ENCODE results near the gene SPP2.

The SPP2 gene

GRCh38 chr2:234050455-234051135, at the start of gene SPP2:
Gene SPP2 (plus strand): TSS chr2:234050702. CDS start chr2:234050787, 85 bp downstream.
- in situ Hi-C loops (cut with HindIII; ENCODE audit: low sequenced_read_pairs) = no loop called here

- in situ Hi-C loops (cut with HindIII; ENCODE audit: low sequenced_read_pairs) = loop anchor here (25.0 kb wide), 1 partner anchor 511 kb away; no protein-coding TSS in a partner anchor
Measured at GRCh38 chr2:234001380-234002160, 48.9 kb upstream of the SPP2 start.

- in situ Hi-C loops (cut with HindIII; ENCODE audit: low sequenced_read_pairs) = loop anchor here (25.0 kb wide), 1 partner anchor 510 kb away; no protein-coding TSS in a partner anchor
Measured at GRCh38 chr2:234002281-234002680, 48.2 kb upstream of the SPP2 start.

- in situ Hi-C loops (cut with HindIII; ENCODE audit: low sequenced_read_pairs) = loop anchor here (25.0 kb wide), 1 partner anchor 508 kb away; no protein-coding TSS in a partner anchor
Measured at GRCh38 chr2:234003972-234004617, 46.4 kb upstream of the SPP2 start.

GRCh38 chr2:234005126-234005525, 45.4 kb upstream of the SPP2 start:
- in situ Hi-C loops (cut with HindIII; ENCODE audit: low sequenced_read_pairs) = loop anchor here (5.0 to 25.0 kb wide), 2 partner anchors 102 to 507 kb away; no protein-coding TSS in a partner anchor

- in situ Hi-C loops (cut with HindIII; ENCODE audit: low sequenced_read_pairs) = loop anchor here (5.0 to 25.0 kb wide), 2 partner anchors 101 to 506 kb away; no protein-coding TSS in a partner anchor
Measured at GRCh38 chr2:234006501-234006900, 44.0 kb upstream of the SPP2 start.

GRCh38 chr2:234014427-234014826, 36.1 kb upstream of the SPP2 start:
- in situ Hi-C loops (cut with HindIII; ENCODE audit: low sequenced_read_pairs) = loop anchor here (25.0 kb wide), 1 partner anchor 498 kb away; no protein-coding TSS in a partner anchor

GRCh38 chr2:234015861-234016260, 34.6 kb upstream of the SPP2 start:
- in situ Hi-C loops (cut with HindIII; ENCODE audit: low sequenced_read_pairs) = loop anchor here (25.0 kb wide), 1 partner anchor 496 kb away; no protein-coding TSS in a partner anchor

GRCh38 chr2:234019896-234020295, 30.6 kb upstream of the SPP2 start:
- in situ Hi-C loops (cut with HindIII; ENCODE audit: low sequenced_read_pairs) = loop anchor here (25.0 kb wide), 1 partner anchor 492 kb away; no protein-coding TSS in a partner anchor

GRCh38 chr2:234020332-234020731, 30.2 kb upstream of the SPP2 start:
- in situ Hi-C loops (cut with HindIII; ENCODE audit: low sequenced_read_pairs) = loop anchor here (25.0 kb wide), 1 partner anchor 492 kb away; no protein-coding TSS in a partner anchor

GRCh38 chr2:234022424-234022823, 28.1 kb upstream of the SPP2 start:
- in situ Hi-C loops (cut with HindIII; ENCODE audit: low sequenced_read_pairs) = loop anchor here (25.0 kb wide), 1 partner anchor 490 kb away; no protein-coding TSS in a partner anchor

GRCh38 chr2:234024304-234024703, 26.2 kb upstream of the SPP2 start:
- in situ Hi-C loops (cut with HindIII; ENCODE audit: low sequenced_read_pairs) = loop anchor here (25.0 kb wide), 1 partner anchor 488 kb away; no protein-coding TSS in a partner anchor

GRCh38 chr2:234025466-234025865, 25.0 kb upstream of the SPP2 start:
- in situ Hi-C loops (cut with HindIII; ENCODE audit: low sequenced_read_pairs) = loop anchor here (5.0 kb wide), 1 partner anchor 42 kb away; no protein-coding TSS in a partner anchor

GRCh38 chr2:234025891-234026401, 24.6 kb upstream of the SPP2 start:
- in situ Hi-C loops (cut with HindIII; ENCODE audit: low sequenced_read_pairs) = loop anchor here (5.0 kb wide), 1 partner anchor 41 kb away; no protein-coding TSS in a partner anchor

- in situ Hi-C loops (cut with HindIII; ENCODE audit: low sequenced_read_pairs) = loop anchor here (5.0 kb wide), 1 partner anchor 41 kb away; no protein-coding TSS in a partner anchor
Measured at GRCh38 chr2:234026693-234027254, 23.7 kb upstream of the SPP2 start.

- in situ Hi-C loops (cut with HindIII; ENCODE audit: low sequenced_read_pairs) = loop anchor here (5.0 kb wide), 1 partner anchor 40 kb away; no protein-coding TSS in a partner anchor
Measured at GRCh38 chr2:234027641-234028040, 22.9 kb upstream of the SPP2 start.

- in situ Hi-C loops (cut with HindIII; ENCODE audit: low sequenced_read_pairs) = loop anchor here (5.0 kb wide), 1 partner anchor 38 kb away; no protein-coding TSS in a partner anchor
Measured at GRCh38 chr2:234029150-234029733, 21.3 kb upstream of the SPP2 start.

- in situ Hi-C loops (cut with HindIII; ENCODE audit: low sequenced_read_pairs) = no loop called here
Measured at GRCh38 chr2:234031207-234031606, 19.3 kb upstream of the SPP2 start.

- in situ Hi-C loops (cut with HindIII; ENCODE audit: low sequenced_read_pairs) = no loop called here
Measured at GRCh38 chr2:234032279-234032856, 18.1 kb upstream of the SPP2 start.

All from endothelial cell of hepatic sinusoid (primary cell).